K562 (cell line): ENCODE measurements around the gene ZNF691. TPM values are rescaled to one million over a fixed set of nuclear protein-coding genes. Genes with fewer than 3 reads are reported as not detected.

Experiments
- ADNP ChIP-seq: fragments of 200-800 bp; sonication (Bioruptor generic); IDR thresholded peaks from 2 replicates; pipeline ENCODE4 v1.6.1; 2016; ENCODE audit warnings: missing genetic modification characterization, missing compliant biosample characterization
- BHLHE40 ChIP-seq: IDR thresholded peaks from 2 replicates; pipeline ENCODE4 v1.6.1; 2011; ENCODE audit warnings: low read length, improper control_type of control experiment
- CBX5 ChIP-seq: IDR thresholded peaks from 2 replicates; pipeline ENCODE4 v1.6.1; 2014; ENCODE audit warnings: low read depth, borderline replicate concordance
- FOXJ2 ChIP-seq: fragments of 200-800 bp; sonication (Bioruptor generic); IDR thresholded peaks from 2 replicates; pipeline ENCODE4 v1.6.1; 2016; ENCODE audit warnings: missing genetic modification characterization, missing compliant biosample characterization
- HEY1 ChIP-seq: fragments of 250-450 bp; sonication (Bioruptor Pico); IDR thresholded peaks from 2 replicates; pipeline ENCODE4 v1.5.0; 2020; ENCODE audit warnings: mild to moderate bottlenecking, moderate library complexity, borderline replicate concordance
- HMG20B ChIP-seq: fragments of 250-450 bp; sonication (Bioruptor Pico); IDR thresholded peaks from 2 replicates; pipeline ENCODE4 v1.5.0; 2021; ENCODE audit warnings: mild to moderate bottlenecking
- JUNB ChIP-seq: fragments of 450-650 bp; formaldehyde crosslinking; conservative IDR thresholded peaks from 2 replicates; pipeline ENCODE4 v1.4.0; 2020; ENCODE audit warnings: mild to moderate bottlenecking
- SREBF1 ChIP-seq: fragments of 150-350 bp; IDR thresholded peaks from 2 replicates; pipeline ENCODE4 v1.6.1; 2014; ENCODE audit warnings: antibody characterized with exemption, low read depth, low read length, borderline replicate concordance
- STAG1 ChIP-seq: sonication (generic); formaldehyde crosslinking; IDR thresholded peaks from 2 replicates; pipeline ENCODE4 v1.5.0; 2020; ENCODE audit warnings: missing genetic modification reagents, borderline replicate concordance
- polyA plus RNA-seq, 8 experiments: library from polyadenylated mRNA; depleted of rRNA in 4 of 8; stranded (reverse) in 5 of 8; unstranded in 3 of 8; fragments of >200 nt; fragmentation: Nextera tagmentation in 2 of 8; fragmentation: Illumina TruSeq in 1 of 8; extraction: Ambion mirVana in 2 of 8; extraction: Trizol in 1 of 8; gene quantifications; 2 replicates each; pipeline versions ENCODE4 v1.2.1 to v1.2.3, GENCODE V29; 2011 to 2014; ENCODE audit warnings: inconsistent platforms in 1 of 8, missing spikeins in 1 of 8
- total RNA-seq, 7 experiments: library from RNA; depleted of rRNA in 6 of 7; stranded (reverse); fragments of >200 nt in 6 of 7; fragmentation: Illumina TruSeq in 2 of 7; extraction: Trizol in 2 of 7; gene quantifications; 2 replicates each; pipeline versions ENCODE4 v1.2.1 to v1.2.3, GENCODE V29; 2011 to 2021; ENCODE audit warnings: low replicate concordance in 1 of 7
- TF ChIP-seq, protein P1 (sequence below): fragments of 200-800 bp; sonication (Bioruptor generic); IDR thresholded peaks from 2 replicates; pipeline ENCODE4 v1.6.1; 2017; ENCODE audit warnings: missing genetic modification characterization, missing compliant biosample characterization
- TF ChIP-seq, protein P2 (sequence below): sonication (generic); formaldehyde crosslinking; IDR thresholded peaks from 2 replicates; pipeline ENCODE4 v1.8.0; 2022; ENCODE audit warnings: mild to moderate bottlenecking, missing genetic modification reagents
- TF ChIP-seq, protein P3 (sequence below): sonication (generic); formaldehyde crosslinking; IDR thresholded peaks from 2 replicates; pipeline ENCODE4 v1.8.1; 2023; ENCODE audit warnings: mild to moderate bottlenecking, missing genetic modification reagents
- TF ChIP-seq, protein P4 (sequence below): fragments of 250-450 bp; sonication (Bioruptor Pico); IDR thresholded peaks from 2 replicates; pipeline ENCODE4 v1.8.0; 2022; ENCODE audit warnings: inconsistent platforms
- TF ChIP-seq, protein P5 (sequence below): fragments of 450-650 bp; IDR thresholded peaks from 2 replicates; pipeline ENCODE4 v1.6.1; 2016; ENCODE audit warnings: mild to moderate bottlenecking

Gene ZNF691
- total and polyA plus RNA-seq, 9 of the 15 experiments (the other 6 are each of a cell fraction or from before 2014, with no cell fraction given): 10.7 to 30.4 (median 14.8) TPM

DNA sequence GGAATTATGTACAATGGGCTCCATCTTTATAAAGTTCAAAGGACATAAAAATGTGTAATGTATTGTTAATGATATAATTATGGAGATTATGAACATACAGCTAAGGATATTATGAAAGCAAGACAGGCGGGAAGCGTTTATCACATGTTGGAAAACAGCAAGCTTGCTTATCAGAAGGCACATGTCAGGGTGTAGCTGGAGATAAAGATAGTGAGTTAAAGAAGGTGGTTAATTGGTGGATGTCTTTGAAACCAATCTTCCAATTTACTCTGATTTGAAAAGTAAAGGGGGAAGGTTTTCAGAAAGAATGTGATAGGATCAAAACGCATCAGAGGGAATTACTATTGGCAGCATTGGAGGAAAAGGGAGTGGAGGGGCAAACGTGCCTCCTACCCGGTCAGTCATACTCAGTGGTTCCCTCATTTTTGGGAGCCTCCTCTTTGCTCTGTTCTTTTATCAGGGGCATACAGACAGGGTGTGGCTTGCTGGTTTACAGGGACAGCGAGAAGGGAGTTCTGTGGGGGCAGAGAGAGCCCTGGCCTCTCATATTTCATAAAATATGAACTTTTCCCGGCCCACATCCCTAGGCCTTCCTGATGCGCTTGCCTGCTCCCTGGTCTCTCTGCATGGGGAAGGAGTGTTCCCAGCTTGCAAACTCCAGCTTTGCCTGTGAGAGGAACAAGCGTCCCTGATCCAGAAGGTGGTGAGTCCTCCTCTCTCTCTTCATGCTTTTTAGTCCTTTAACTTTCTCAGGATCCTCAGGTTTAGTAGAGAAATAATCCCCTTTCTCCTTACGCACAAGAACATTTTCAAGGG, 21.2 kb upstream of the ZNF691 start (continued):
- TF ChIP-seq, protein P1, sequence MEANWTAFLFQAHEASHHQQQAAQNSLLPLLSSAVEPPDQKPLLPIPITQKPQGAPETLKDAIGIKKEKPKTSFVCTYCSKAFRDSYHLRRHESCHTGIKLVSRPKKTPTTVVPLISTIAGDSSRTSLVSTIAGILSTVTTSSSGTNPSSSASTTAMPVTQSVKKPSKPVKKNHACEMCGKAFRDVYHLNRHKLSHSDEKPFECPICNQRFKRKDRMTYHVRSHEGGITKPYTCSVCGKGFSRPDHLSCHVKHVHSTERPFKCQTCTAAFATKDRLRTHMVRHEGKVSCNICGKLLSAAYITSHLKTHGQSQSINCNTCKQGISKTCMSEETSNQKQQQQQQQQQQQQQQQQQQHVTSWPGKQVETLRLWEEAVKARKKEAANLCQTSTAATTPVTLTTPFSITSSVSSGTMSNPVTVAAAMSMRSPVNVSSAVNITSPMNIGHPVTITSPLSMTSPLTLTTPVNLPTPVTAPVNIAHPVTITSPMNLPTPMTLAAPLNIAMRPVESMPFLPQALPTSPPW (CRISPR knock-in tag): peak; percentile 76
- TF ChIP-seq, protein P2, sequence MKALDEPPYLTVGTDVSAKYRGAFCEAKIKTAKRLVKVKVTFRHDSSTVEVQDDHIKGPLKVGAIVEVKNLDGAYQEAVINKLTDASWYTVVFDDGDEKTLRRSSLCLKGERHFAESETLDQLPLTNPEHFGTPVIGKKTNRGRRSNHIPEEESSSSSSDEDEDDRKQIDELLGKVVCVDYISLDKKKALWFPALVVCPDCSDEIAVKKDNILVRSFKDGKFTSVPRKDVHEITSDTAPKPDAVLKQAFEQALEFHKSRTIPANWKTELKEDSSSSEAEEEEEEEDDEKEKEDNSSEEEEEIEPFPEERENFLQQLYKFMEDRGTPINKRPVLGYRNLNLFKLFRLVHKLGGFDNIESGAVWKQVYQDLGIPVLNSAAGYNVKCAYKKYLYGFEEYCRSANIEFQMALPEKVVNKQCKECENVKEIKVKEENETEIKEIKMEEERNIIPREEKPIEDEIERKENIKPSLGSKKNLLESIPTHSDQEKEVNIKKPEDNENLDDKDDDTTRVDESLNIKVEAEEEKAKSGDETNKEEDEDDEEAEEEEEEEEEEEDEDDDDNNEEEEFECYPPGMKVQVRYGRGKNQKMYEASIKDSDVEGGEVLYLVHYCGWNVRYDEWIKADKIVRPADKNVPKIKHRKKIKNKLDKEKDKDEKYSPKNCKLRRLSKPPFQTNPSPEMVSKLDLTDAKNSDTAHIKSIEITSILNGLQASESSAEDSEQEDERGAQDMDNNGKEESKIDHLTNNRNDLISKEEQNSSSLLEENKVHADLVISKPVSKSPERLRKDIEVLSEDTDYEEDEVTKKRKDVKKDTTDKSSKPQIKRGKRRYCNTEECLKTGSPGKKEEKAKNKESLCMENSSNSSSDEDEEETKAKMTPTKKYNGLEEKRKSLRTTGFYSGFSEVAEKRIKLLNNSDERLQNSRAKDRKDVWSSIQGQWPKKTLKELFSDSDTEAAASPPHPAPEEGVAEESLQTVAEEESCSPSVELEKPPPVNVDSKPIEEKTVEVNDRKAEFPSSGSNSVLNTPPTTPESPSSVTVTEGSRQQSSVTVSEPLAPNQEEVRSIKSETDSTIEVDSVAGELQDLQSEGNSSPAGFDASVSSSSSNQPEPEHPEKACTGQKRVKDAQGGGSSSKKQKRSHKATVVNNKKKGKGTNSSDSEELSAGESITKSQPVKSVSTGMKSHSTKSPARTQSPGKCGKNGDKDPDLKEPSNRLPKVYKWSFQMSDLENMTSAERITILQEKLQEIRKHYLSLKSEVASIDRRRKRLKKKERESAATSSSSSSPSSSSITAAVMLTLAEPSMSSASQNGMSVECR (CRISPR knock-in tag): 0 out of 2 replicates have a peak, but pooled peaks have one; percentile 37
- TF ChIP-seq HMG20B (CRISPR knock-in tag) (no peak), FOXJ2 (peak; percentile 93), SREBF1 (no peak), BHLHE40 (peak; percentile 91), HEY1 (no peak), STAG1 (CRISPR knock-in tag) (no peak), CBX5 (no peak), ADNP (tag) (peak; percentile 68; the same call in 1 of the 2 replicates), JUNB (no peak)
- TF ChIP-seq, protein P3, sequence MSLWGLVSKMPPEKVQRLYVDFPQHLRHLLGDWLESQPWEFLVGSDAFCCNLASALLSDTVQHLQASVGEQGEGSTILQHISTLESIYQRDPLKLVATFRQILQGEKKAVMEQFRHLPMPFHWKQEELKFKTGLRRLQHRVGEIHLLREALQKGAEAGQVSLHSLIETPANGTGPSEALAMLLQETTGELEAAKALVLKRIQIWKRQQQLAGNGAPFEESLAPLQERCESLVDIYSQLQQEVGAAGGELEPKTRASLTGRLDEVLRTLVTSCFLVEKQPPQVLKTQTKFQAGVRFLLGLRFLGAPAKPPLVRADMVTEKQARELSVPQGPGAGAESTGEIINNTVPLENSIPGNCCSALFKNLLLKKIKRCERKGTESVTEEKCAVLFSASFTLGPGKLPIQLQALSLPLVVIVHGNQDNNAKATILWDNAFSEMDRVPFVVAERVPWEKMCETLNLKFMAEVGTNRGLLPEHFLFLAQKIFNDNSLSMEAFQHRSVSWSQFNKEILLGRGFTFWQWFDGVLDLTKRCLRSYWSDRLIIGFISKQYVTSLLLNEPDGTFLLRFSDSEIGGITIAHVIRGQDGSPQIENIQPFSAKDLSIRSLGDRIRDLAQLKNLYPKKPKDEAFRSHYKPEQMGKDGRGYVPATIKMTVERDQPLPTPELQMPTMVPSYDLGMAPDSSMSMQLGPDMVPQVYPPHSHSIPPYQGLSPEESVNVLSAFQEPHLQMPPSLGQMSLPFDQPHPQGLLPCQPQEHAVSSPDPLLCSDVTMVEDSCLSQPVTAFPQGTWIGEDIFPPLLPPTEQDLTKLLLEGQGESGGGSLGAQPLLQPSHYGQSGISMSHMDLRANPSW (CRISPR knock-in tag): no peak
- TF ChIP-seq, protein P4, sequence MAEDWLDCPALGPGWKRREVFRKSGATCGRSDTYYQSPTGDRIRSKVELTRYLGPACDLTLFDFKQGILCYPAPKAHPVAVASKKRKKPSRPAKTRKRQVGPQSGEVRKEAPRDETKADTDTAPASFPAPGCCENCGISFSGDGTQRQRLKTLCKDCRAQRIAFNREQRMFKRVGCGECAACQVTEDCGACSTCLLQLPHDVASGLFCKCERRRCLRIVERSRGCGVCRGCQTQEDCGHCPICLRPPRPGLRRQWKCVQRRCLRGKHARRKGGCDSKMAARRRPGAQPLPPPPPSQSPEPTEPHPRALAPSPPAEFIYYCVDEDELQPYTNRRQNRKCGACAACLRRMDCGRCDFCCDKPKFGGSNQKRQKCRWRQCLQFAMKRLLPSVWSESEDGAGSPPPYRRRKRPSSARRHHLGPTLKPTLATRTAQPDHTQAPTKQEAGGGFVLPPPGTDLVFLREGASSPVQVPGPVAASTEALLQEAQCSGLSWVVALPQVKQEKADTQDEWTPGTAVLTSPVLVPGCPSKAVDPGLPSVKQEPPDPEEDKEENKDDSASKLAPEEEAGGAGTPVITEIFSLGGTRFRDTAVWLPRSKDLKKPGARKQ (CRISPR knock-in tag): no peak
- TF ChIP-seq, protein P5, sequence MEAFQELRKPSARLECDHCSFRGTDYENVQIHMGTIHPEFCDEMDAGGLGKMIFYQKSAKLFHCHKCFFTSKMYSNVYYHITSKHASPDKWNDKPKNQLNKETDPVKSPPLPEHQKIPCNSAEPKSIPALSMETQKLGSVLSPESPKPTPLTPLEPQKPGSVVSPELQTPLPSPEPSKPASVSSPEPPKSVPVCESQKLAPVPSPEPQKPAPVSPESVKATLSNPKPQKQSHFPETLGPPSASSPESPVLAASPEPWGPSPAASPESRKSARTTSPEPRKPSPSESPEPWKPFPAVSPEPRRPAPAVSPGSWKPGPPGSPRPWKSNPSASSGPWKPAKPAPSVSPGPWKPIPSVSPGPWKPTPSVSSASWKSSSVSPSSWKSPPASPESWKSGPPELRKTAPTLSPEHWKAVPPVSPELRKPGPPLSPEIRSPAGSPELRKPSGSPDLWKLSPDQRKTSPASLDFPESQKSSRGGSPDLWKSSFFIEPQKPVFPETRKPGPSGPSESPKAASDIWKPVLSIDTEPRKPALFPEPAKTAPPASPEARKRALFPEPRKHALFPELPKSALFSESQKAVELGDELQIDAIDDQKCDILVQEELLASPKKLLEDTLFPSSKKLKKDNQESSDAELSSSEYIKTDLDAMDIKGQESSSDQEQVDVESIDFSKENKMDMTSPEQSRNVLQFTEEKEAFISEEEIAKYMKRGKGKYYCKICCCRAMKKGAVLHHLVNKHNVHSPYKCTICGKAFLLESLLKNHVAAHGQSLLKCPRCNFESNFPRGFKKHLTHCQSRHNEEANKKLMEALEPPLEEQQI: peak; percentile 96
